Endothelial cell (in vitro differentiated cells): ENCODE data around the gene SEH1L. TPM values are rescaled to one million over a fixed set of nuclear protein-coding genes. Genes with fewer than 3 reads are reported as not detected.

Experiments
- DNase-seq: peaks from one replicate; pipeline ENCODE4 v3.0.0; 2021; ENCODE audit warnings: low spot score
- H3K27ac Mint-ChIP-seq: one replicate; pipeline ENCODE4 v1.8.0; 2021; ENCODE audit warnings: mixed read lengths, inconsistent platforms; ENCODE audit not compliant: unreplicated experiment
- H3K27me3 Mint-ChIP-seq: one replicate; pipeline ENCODE4 v1.8.0; 2021; ENCODE audit warnings: mild to moderate bottlenecking, moderate library complexity, mixed read lengths, inconsistent platforms; ENCODE audit not compliant: unreplicated experiment
- H3K36me3 Mint-ChIP-seq: one replicate; pipeline ENCODE4 v1.8.0; 2021; ENCODE audit warnings: mild to moderate bottlenecking, low read depth, mixed read lengths, inconsistent platforms; ENCODE audit not compliant: unreplicated experiment
- H3K4me1 Mint-ChIP-seq: one replicate; pipeline ENCODE4 v1.8.0; 2021; ENCODE audit warnings: mild to moderate bottlenecking, mixed read lengths, inconsistent platforms; ENCODE audit not compliant: unreplicated experiment
- H3K4me3 Mint-ChIP-seq: one replicate; pipeline ENCODE4 v1.8.0; 2021; ENCODE audit warnings: mild to moderate bottlenecking, mixed read lengths, inconsistent platforms; ENCODE audit not compliant: unreplicated experiment
- H3K9me3 Mint-ChIP-seq: one replicate; pipeline ENCODE4 v1.8.0; 2021; ENCODE audit warnings: mixed read lengths, inconsistent platforms; ENCODE audit not compliant: unreplicated experiment
- CTCF ChIP-seq: fragments of 200-600 bp; sonication (generic); IDR thresholded peaks from one replicate; pipeline ENCODE4 v1.5.0; 2021; ENCODE audit warnings: antibody characterized with exemption; ENCODE audit not compliant: unreplicated experiment
- total RNA-seq: library from RNA; stranded (reverse); fragmentation: NEBNext Ultra II Directional; extraction: Animal tissue kit (Norgen Biotek cat#: 25700); gene quantifications from one replicate; pipeline ENCODE4 v1.2.1, GENCODE V29; 2021; ENCODE audit not compliant: unreplicated experiment

Gene SEH1L
- total RNA-seq, 1 donor from 2014 or later: 35.1 TPM

GRCh38 chr18:12989397-12990122, 41.7 kb downstream of the SEH1L start:
- peaks cover 11% of the 10 kb centered on the region for H3K27me3 Mint-ChIP-seq
- TF ChIP-seq CTCF: no peak
- H3K27ac Mint-ChIP-seq: peak overlapping the region; percentile 93
- peaks cover 29% of the 10 kb centered on the region for H3K4me1 Mint-ChIP-seq
- DNase-seq: no peak
- H3K9me3 Mint-ChIP-seq: no peaks in the 10 kb centered on the region
- peak overlapping the region; percentile 99 for H3K4me3 Mint-ChIP-seq
- H3K36me3 Mint-ChIP-seq: peaks cover 4% of the 10 kb centered on the region

- Mint-ChIP-seq H3K27ac (peak overlapping the region; percentile 93), H3K4me3 (peak overlapping the region; percentile 99), H3K4me1 (peaks cover 29% of the 10 kb centered on the region), H3K27me3 (peaks cover 11% of the 10 kb centered on the region), H3K9me3 (no peaks in the 10 kb centered on the region), H3K36me3 (peaks cover 4% of the 10 kb centered on the region)
- DNase-seq: no peak
- TF ChIP-seq CTCF: no peak
Observed at GRCh38 chr18:12990123-12990475, 42.3 kb downstream of the SEH1L start.

- peak overlapping the region; percentile 93 for H3K27ac Mint-ChIP-seq
- no peak for DNase-seq
- peaks cover 11% of the 10 kb centered on the region for H3K27me3 Mint-ChIP-seq
- H3K9me3 Mint-ChIP-seq: no peaks in the 10 kb centered on the region
- TF ChIP-seq CTCF: no peak
- peak overlapping the region; percentile 99 for H3K4me3 Mint-ChIP-seq
- H3K4me1 Mint-ChIP-seq: peaks cover 29% of the 10 kb centered on the region
- H3K36me3 Mint-ChIP-seq: peaks cover 4% of the 10 kb centered on the region
Observed at GRCh38 chr18:12990641-12990966, 42.8 kb downstream of the SEH1L start.

- peak within 1 kb of the TSS; percentile 95 for H3K27ac Mint-ChIP-seq
- peaks cover 11% of the 10 kb centered on the region for H3K27me3 Mint-ChIP-seq
- peaks cover 29% of the 10 kb centered on the region for H3K4me1 Mint-ChIP-seq
- no peak for TF ChIP-seq CTCF
- DNase-seq: peak; percentile 96
- peaks cover 4% of the 10 kb centered on the region for H3K36me3 Mint-ChIP-seq
- H3K4me3 Mint-ChIP-seq: peak within 1 kb of the TSS; percentile 99
- H3K9me3 Mint-ChIP-seq: no peaks in the 10 kb centered on the region
Observed at GRCh38 chr18:12990967-12991820, 43.4 kb downstream of the SEH1L start, which contains the start of gene CEP192. Gene CEP192 (plus strand): TSS chr18:12991362. CDS start chr18:12999425, 8,063 bp downstream.

- Mint-ChIP-seq H3K36me3 (peaks cover 4% of the 10 kb centered on the region), H3K4me3 (peak overlapping the region; percentile 99)
- no peak for DNase-seq
Observed at GRCh38 chr18:12991821-12992179, 44.0 kb downstream of the SEH1L start.

More at GRCh38 chr18:12991821-12992179, 44.0 kb downstream of the SEH1L start:
- Mint-ChIP-seq H3K27ac (peak overlapping the region; percentile 95), H3K27me3 (peaks cover 11% of the 10 kb centered on the region), H3K9me3 (no peaks in the 10 kb centered on the region), H3K4me1 (peaks cover 26% of the 10 kb centered on the region)
- TF ChIP-seq CTCF: no peak
